DND-41 (cell line): ENCODE results near the gene PLPPR2.

Experiments
- EZH2 ChIP-seq: IDR thresholded peaks from 3 replicates; pipeline ENCODE4 v1.6.1; 2012; ENCODE audit warnings: borderline replicate concordance, low read depth, mild to moderate bottlenecking, moderate library complexity, low read length, inconsistent platforms; ENCODE audit not compliant: severe bottlenecking
- TF ChIP-seq, protein P1 (sequence below): IDR thresholded peaks from 2 replicates; pipeline ENCODE4 v1.5.1; 2012; ENCODE audit warnings: borderline replicate concordance, low read length, moderate library complexity, mild to moderate bottlenecking; ENCODE audit not compliant: poor library complexity, severe bottlenecking; ENCODE audit errors: extremely low read depth

DNA sequence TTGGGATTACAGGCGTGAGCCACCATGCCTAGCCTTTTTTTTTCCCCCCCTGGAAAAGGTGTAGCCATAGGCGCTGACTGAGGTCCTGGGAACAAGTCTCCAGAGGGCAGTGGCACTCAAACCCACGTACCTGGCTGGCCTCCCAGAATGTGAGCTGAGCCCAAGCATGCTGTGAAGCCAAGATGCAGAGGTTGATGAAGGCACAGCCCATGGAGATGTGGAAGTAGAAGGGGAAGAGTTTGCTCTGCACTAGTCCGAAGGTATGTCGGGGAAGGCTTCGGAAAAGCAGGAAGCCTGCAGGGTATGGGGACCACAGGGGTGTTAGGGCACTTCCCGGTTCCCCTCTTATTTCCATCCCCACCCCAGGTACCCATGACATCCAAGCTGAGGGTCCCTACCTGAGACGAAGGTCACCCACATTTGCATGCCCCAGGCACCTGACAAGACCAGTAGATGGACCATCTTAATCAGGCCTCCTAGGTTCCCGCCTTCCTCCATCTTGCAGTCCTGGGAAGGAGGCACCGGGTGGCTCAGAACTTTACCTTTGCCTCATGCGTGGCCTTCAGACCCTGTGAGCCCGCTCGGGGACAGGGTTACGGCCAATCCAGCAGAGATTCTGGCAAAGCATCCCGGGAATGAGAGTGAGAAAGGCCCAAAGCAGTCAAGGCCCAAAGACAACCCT is 10.0 kb upstream of the PLPPR2 start:
- TF ChIP-seq, protein P1, sequence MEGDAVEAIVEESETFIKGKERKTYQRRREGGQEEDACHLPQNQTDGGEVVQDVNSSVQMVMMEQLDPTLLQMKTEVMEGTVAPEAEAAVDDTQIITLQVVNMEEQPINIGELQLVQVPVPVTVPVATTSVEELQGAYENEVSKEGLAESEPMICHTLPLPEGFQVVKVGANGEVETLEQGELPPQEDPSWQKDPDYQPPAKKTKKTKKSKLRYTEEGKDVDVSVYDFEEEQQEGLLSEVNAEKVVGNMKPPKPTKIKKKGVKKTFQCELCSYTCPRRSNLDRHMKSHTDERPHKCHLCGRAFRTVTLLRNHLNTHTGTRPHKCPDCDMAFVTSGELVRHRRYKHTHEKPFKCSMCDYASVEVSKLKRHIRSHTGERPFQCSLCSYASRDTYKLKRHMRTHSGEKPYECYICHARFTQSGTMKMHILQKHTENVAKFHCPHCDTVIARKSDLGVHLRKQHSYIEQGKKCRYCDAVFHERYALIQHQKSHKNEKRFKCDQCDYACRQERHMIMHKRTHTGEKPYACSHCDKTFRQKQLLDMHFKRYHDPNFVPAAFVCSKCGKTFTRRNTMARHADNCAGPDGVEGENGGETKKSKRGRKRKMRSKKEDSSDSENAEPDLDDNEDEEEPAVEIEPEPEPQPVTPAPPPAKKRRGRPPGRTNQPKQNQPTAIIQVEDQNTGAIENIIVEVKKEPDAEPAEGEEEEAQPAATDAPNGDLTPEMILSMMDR, result no peak
- TF ChIP-seq EZH2, result no peak
